HG03066 (cell line): ENCODE data around the gene PEX11B.
"Not testable (repeated sequence)": the region's sequence is repeated elsewhere in the genome, so short reads cannot be mapped to it uniquely, and the experiment has no call there.

Experiments used
- ATAC-seq: cut with Tn5 transposase; IDR thresholded peaks from one replicate; pipeline ENCODE4 v1.9.1; 2021; ENCODE audit warnings: low read depth; ENCODE audit not compliant: unreplicated experiment

PEX11B gene

GRCh38 chr1:145953861-145954260 is 35.3 kb upstream of the PEX11B start:
- no peak for ATAC-seq

- ATAC-seq: no peak
Observed at GRCh38 chr1:145952903-145953302, 34.4 kb upstream of the PEX11B start.

- ATAC-seq: no peak
Observed at GRCh38 chr1:145951526-145951925, 33.0 kb upstream of the PEX11B start.

- ATAC-seq: no peak
Observed at GRCh38 chr1:145949219-145949618, 30.7 kb upstream of the PEX11B start.

GRCh38 chr1:145947551-145947950 is 29.0 kb upstream of the PEX11B start:
- no peak for ATAC-seq

- ATAC-seq: no peak
Observed at GRCh38 chr1:145946477-145946986, 28.0 kb upstream of the PEX11B start.

- no peak for ATAC-seq
Observed at GRCh38 chr1:145944532-145944931, 26.0 kb upstream of the PEX11B start.

GRCh38 chr1:145942871-145943270 is 24.4 kb upstream of the PEX11B start:
- ATAC-seq: no peak

- ATAC-seq: no peak
Observed at GRCh38 chr1:145942405-145942804, 23.9 kb upstream of the PEX11B start.

GRCh38 chr1:145937436-145937835 is 18.9 kb upstream of the PEX11B start:
- no peak for ATAC-seq

GRCh38 chr1:145936247-145936646 is 17.7 kb upstream of the PEX11B start:
- ATAC-seq: no peak

GRCh38 chr1:145935708-145936107 is 17.2 kb upstream of the PEX11B start:
- no peak for ATAC-seq

GRCh38 chr1:145932522-145933009 is 14.0 kb upstream of the PEX11B start:
- not testable (repeated sequence) for ATAC-seq

- no peak for ATAC-seq
Observed at GRCh38 chr1:145927916-145928643, 9.6 kb upstream of the PEX11B start.

- ATAC-seq: peak; percentile 97
Observed at GRCh38 chr1:145927063-145927886, 8.8 kb upstream of the PEX11B start, which contains the start of gene RBM8A. Gene RBM8A, minus strand, starts transcription at chr1:145927484. Its CDS starts 58 bp downstream, at chr1:145927426.

- ATAC-seq: no peak
Observed at GRCh38 chr1:145926686-145927062, 8.2 kb upstream of the PEX11B start.

GRCh38 chr1:145922266-145922665 is 3.7 kb upstream of the PEX11B start:
- ATAC-seq: no peak

GRCh38 chr1:145920297-145920696 is 1.8 kb upstream of the PEX11B start:
- not testable (repeated sequence) for ATAC-seq

- ATAC-seq: peak; percentile 76
Observed at GRCh38 chr1:145918992-145919939, 749 bp upstream of the PEX11B start.

GRCh38 chr1:145917595-145917994 is 922 bp downstream of the PEX11B start:
- no peak for ATAC-seq
